Measurements from ENCODE around the gene ARHGAP8.
"Not testable (repeated sequence)": the region's sequence is repeated elsewhere in the genome, so short reads cannot be mapped to it uniquely, and the experiment has no call there.

Gene ARHGAP8

GRCh38 chr22:44884562-44884961 is 132.2 kb downstream of the ARHGAP8 start:
- no peak for DNase-seq

- no peak for DNase-seq
These were observed 132.8 kb downstream of the ARHGAP8 start for GRCh38 chr22:44884968-44885805.

GRCh38 chr22:44885806-44886360 is 133.5 kb downstream of the ARHGAP8 start:
- DNase-seq = no peak

GRCh38 chr22:44887941-44888366 is 135.6 kb downstream of the ARHGAP8 start:
- DNase-seq = no peak

GRCh38 chr22:44888491-44889254 is 136.3 kb downstream of the ARHGAP8 start:
- DNase-seq = no peak

GRCh38 chr22:44889255-44889878 is 137.0 kb downstream of the ARHGAP8 start:
- DNase-seq = no peak

GRCh38 chr22:44890416-44891292 is 138.3 kb downstream of the ARHGAP8 start:
- DNase-seq = no peak

GRCh38 chr22:44891293-44891747 is 138.9 kb downstream of the ARHGAP8 start:
- no peak for DNase-seq

- DNase-seq = no peak
These were observed 139.4 kb downstream of the ARHGAP8 start for GRCh38 chr22:44891791-44892190.

- no peak for DNase-seq
These were observed 139.9 kb downstream of the ARHGAP8 start for GRCh38 chr22:44892243-44892642.

GRCh38 chr22:44892803-44893730 is 140.7 kb downstream of the ARHGAP8 start:
- no peak for DNase-seq

- DNase-seq = no peak
These were observed 141.3 kb downstream of the ARHGAP8 start for GRCh38 chr22:44893731-44894080.

GRCh38 chr22:44894321-44894720 is 141.9 kb downstream of the ARHGAP8 start:
- DNase-seq = no peak

GRCh38 chr22:44894782-44895181 is 142.4 kb downstream of the ARHGAP8 start:
- no peak for DNase-seq

GRCh38 chr22:44895296-44896055 is 143.1 kb downstream of the ARHGAP8 start:
- DNase-seq = no peak

GRCh38 chr22:44898236-44898635 is 145.9 kb downstream of the ARHGAP8 start:
- DNase-seq = no peak

- no peak for DNase-seq
These were observed 148.9 kb downstream of the ARHGAP8 start for GRCh38 chr22:44901301-44901700.

- not testable (repeated sequence) for DNase-seq
These were observed 150.8 kb downstream of the ARHGAP8 start for GRCh38 chr22:44903164-44903563.
